GM12891 (cell line): ENCODE results near the gene ATXN3L.
"Not testable (repeated sequence)": the region's sequence is repeated elsewhere in the genome, so short reads cannot be mapped to it uniquely, and the experiment has no call there.

Source experiments
- DNase-seq: peaks from one replicate; pipeline ENCODE4 v3.0.0; 2011; ENCODE audit warnings: low spot score; ENCODE audit not compliant: insufficient read length
- FAIRE-seq: peaks from 2 replicates; lab custom pipeline; 2011; peaks lifted over from hg19 to GRCh38; lab: Jason Lieb, UNC
- PAX5 ChIP-seq: IDR thresholded peaks from 2 replicates; pipeline ENCODE4 v1.6.1; 2011; ENCODE audit warnings: low read length, moderate library complexity, mild to moderate bottlenecking; ENCODE audit not compliant: insufficient read depth, severe bottlenecking
- POLR2A ChIP-seq: IDR thresholded peaks from 2 replicates; pipeline ENCODE4 v1.6.1; 2011; ENCODE audit warnings: low read depth, low read length, control low read depth
- POLR2AphosphoS5 ChIP-seq: IDR thresholded peaks from 2 replicates; pipeline ENCODE4 v1.6.1; 2011; ENCODE audit warnings: low read depth, low read length, control low read depth
- POU2F2 ChIP-seq: IDR thresholded peaks from 2 replicates; pipeline ENCODE4 v1.6.1; 2011; ENCODE audit warnings: low read depth, mild to moderate bottlenecking, control low read depth, low read length, moderate library complexity
- SPI1 ChIP-seq: IDR thresholded peaks from 2 replicates; pipeline ENCODE4 v1.6.1; 2011; ENCODE audit warnings: low read depth, low read length, control low read depth
- TAF1 ChIP-seq: IDR thresholded peaks from 2 replicates; pipeline ENCODE4 v1.6.1; 2011; ENCODE audit warnings: low read depth, low read length, control low read depth

The ATXN3L gene

DNA sequence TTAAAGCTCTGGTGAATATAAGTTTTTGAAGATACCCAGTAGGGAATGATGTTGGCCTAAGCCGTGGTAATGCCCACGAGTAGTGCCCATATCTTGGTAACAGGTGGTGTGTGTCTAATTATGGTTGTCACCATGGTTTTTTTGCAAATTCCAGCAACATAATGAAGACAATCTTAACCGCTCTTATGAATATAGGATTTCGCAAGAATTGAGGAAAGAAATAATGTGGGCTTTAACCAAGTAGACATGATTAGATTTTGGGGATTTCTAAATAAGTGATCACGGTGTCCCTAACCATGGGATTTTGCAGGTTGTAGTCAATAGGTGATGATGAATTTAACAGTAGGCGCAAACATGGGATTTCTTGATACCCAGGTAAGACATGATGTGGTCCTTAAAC is 2.5 kb downstream of the ATXN3L start:
- TF ChIP-seq SPI1: no peak
- no peak for TF ChIP-seq POU2F2
- TF ChIP-seq POLR2A: no peak
- FAIRE-seq: no peak

DNA sequence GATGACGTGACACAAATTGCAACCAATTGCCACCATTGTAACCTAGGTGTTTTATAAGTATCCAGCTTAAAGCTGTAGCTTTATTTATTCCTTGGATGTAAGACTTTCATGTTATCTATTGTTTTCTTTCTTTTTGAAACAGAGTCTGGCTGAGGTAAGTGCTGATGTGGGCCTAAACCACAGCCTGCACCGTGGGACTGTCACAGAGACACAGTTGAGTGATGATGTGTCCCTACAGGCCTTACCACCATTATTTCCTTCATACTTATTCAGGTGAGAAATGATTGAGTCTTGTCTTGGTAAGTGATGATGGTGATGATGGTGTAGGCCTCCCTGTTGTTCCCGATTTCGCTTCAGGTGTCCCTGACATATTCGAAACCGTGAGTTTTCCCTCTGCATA is 8.3 kb downstream of the ATXN3L start:
- TF ChIP-seq PAX5 (no peak), POU2F2 (no peak), SPI1 (no peak), POLR2AphosphoS5 (no peak), TAF1 (no peak), POLR2A (no peak)
- FAIRE-seq (no peak), DNase-seq (no peak)

More for the DNA sequence above, 2.5 kb downstream of the ATXN3L start:
- DNase-seq: no peak

DNA sequence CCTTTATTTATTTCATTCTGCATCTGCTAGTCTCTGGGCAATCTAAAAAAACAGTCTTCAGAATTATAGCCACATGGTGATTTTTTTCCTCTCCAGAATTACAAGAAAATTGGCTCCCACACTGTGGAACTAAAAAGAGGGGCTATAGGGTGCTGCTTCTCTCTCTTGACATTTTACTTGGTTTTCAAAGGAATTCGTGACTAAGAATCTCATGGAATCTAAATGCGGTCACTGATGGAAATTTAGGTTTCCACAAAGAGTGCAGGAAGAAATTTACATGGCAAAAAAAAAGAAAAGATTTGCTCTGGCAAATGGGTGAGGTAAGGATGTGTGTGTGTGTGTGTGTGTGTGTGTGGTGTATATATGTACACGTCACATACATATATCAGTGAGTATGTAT is 10.2 kb downstream of the ATXN3L start:
- FAIRE-seq (no peak), DNase-seq (no peak)
- TF ChIP-seq POLR2A: no peak
- no peak for TF ChIP-seq TAF1
- TF ChIP-seq SPI1: no peak
- no peak for TF ChIP-seq POLR2AphosphoS5
- TF ChIP-seq PAX5: no peak
- no peak for TF ChIP-seq POU2F2

DNA sequence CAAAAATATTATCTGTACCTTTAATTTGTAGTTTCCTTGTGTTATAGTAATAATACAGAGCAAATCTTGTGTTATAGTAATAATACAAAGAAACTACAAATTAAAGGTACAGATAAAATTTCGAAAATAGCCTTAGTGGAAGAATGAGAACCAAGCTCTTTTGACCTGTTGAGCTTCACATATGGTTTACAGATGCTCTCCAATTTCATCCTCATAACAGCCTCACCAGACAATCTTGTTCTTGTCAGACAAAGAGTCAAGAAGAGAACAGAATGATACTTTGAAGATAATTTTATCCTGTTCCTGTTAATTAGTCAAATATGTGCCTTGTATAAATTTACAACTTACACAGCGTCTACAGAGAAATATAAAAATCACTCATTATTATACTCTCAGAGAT is 12.8 kb downstream of the ATXN3L start:
- TF ChIP-seq SPI1: no peak
- no peak for TF ChIP-seq TAF1
- no peak for TF ChIP-seq POU2F2
- no peak for TF ChIP-seq PAX5
- no peak for TF ChIP-seq POLR2AphosphoS5
- TF ChIP-seq POLR2A: no peak
- no peak for FAIRE-seq
- DNase-seq: no peak

DNA sequence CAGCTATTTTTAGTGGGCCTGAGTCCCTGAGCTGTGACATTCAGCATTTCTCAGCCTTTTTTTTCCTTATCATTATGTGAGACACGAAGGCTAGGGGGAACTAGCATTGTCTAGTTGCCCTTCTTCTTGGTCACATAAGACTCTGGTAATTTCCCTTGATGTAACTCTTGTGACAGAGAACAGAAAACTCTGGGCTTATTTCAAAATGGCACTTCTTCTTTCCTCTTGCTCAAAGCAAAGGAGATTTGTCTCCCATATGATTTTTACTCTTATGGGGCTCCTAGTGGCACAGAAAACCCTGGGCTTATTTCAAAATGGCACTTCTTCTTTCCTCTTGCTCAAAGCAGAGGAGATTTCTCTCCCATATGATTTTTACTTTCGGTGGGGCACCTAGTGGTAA is 14.7 kb downstream of the ATXN3L start:
- DNase-seq (no peak), FAIRE-seq (no peak)
- TF ChIP-seq PAX5 (no peak), SPI1 (no peak), TAF1 (no peak), POU2F2 (no peak), POLR2AphosphoS5 (no peak), POLR2A (no peak)

DNA sequence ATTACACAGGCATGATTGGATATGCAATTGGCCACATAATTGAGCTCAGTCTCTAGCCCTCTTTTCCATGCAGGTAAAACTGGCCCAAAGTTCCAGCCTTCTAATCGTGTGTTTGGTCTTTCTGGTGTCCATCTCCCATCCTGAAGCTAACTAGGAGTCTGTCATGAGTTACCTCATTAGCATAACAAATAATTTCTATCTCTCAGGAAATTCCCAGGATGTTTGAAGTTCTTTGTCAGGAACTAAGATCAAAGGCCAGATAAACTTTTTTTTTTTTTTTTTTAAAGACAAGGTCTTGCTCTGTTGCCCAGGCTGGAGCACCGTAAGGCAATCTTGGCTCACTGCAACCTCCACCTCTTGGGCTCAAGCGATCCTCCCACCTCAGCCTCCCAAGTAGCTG is 15.8 kb downstream of the ATXN3L start:
- no peak for DNase-seq
- FAIRE-seq: no peak
- TF ChIP-seq POLR2A (no peak), POLR2AphosphoS5 (no peak), PAX5 (no peak), TAF1 (no peak), POU2F2 (no peak), SPI1 (no peak)

DNA sequence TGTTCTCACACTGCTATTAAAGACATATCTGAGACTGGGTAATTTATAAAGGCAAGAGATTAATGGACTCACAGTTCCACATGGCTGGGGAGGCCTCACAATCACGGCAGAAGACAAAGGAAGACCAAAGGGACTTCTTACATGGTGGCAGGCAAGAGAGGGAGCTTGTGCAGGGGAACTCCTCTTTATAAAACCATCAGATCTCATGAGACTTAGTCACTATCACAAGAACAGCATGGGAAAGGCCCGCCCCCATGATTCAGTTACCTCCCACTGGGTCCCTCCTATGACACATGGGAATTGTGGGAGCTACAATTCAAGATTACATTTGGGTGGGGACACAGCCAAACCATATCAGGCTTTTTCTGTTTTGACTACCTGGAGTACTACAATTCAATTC is 16.6 kb downstream of the ATXN3L start:
- FAIRE-seq, DNase-seq: not testable (repeated sequence)

DNA sequence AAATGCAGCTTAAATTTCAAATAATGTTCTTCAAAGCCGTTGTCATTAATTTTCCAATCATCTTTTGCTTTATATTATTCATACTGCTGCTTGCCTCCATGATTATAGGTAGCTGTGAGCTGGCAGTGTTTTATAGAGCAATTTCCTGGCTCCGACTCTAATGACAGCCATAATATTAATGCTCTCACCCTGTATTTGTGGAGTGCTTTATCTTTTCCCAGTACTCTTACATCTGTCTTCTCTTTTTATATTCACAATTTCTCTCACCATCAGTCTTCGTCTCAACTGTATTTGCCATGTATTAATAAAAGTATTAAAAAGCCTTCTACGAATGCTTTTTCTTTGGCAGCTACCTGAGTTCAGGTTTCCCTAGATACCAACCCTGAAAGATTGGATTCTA is 21.0 kb downstream of the ATXN3L start:
- FAIRE-seq (no peak), DNase-seq (no peak)
- TF ChIP-seq POU2F2 (no peak), POLR2A (no peak), TAF1 (no peak), PAX5 (no peak)

DNA sequence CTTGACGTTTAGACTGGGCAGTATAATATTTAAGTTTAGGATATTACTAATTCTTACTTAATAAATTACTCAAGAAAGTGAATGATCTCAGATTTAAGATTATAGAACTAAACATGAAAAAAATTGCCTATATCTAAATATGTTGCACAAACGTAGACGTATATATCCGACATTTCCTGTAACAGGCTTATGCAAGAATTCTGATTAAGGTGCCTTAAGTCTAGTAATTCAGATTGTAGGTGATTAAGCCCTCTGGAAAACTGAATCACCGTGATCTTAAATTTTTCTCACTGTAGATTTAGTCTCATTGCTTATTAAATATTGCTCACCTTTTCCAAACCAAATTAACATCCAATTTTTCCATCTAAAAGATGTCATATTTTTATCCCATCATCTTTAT is 24.0 kb downstream of the ATXN3L start:
- DNase-seq (no peak), FAIRE-seq (no peak)
- TF ChIP-seq PAX5: no peak
- no peak for TF ChIP-seq POLR2AphosphoS5
- TF ChIP-seq TAF1: no peak
- no peak for TF ChIP-seq SPI1
- no peak for TF ChIP-seq POLR2A
- TF ChIP-seq POU2F2: no peak

DNA sequence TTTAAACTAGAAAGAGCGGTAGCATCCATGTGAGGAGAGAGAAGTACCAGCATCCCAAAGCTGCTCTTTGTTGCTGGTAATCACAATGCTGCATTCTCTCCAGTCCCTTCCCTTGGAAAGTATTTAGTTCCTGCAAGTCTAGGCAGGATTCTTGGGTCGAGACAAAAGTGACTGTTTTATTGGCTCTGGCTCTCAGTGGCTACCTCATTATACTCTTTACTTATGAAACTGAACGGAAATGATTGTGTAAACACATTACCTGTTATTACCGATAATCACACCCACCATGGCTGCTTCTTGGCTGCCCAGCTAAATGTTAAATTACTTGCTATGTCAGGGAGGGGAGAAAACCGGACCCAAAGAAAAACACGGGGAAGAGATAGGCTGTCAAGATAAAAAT is 26.2 kb downstream of the ATXN3L start:
- no peak for FAIRE-seq
- TF ChIP-seq POU2F2 (no peak), POLR2A (no peak), POLR2AphosphoS5 (no peak), SPI1 (no peak), TAF1 (no peak), PAX5 (no peak)
- DNase-seq: no peak
